Epithelial cell of esophagus (primary cell): Measurements from ENCODE around the gene NCK2.
A peak's percentile ranks its signal among the peaks of the same experiment; 100 is the strongest.

Source experiments
- DNase-seq: peaks from one replicate; pipeline ENCODE4 v3.0.0; 2010; ENCODE audit warnings: low read depth
- H3K4me3 ChIP-seq: 2 replicates; pipeline ENCODE4 v1.5.1; 2011; ENCODE audit warnings: mild to moderate bottlenecking, low read length, control low read depth
- CTCF ChIP-seq: IDR thresholded peaks from 2 replicates; pipeline ENCODE4 v1.5.1; 2011; ENCODE audit warnings: low read depth, mild to moderate bottlenecking, low read length, control low read depth, inconsistent platforms; ENCODE audit not compliant: insufficient read depth; ENCODE audit errors: missing control alignments

NCK2 gene

GRCh38 chr2:105808423-105809096 lies 63.8 kb downstream of the NCK2 start:
- no peak overlapping the region for H3K4me3 ChIP-seq
- no peak for DNase-seq
- TF ChIP-seq CTCF: no peak

- DNase-seq: peak; percentile 53
These were observed 64.4 kb downstream of the NCK2 start for GRCh38 chr2:105809097-105809473.

DNA sequence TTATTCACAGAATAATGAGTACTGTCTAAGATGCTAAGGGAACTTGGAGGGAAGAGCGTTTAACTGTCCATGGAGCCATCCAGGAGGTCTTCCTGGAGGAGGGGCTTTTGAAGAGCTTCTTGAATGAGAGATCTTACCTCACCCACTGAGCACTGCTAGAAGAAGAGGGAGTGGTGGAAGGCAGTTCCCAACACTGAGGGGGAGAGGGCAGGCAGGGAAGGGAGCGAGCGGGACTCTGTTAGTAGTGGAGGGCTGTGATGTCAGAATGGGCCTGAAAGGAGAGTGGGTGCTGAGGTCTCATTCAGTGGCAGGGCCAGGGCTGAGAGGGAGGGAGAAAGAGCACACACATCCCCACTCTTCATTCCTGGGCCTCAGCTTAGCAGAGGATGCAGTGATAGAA lies 65.0 kb downstream of the NCK2 start:
- TF ChIP-seq CTCF: no peak
- no peak overlapping the region for H3K4me3 ChIP-seq
- no peak for DNase-seq

More at GRCh38 chr2:105809097-105809473, 64.4 kb downstream of the NCK2 start:
- no peak for TF ChIP-seq CTCF
- no peak overlapping the region for H3K4me3 ChIP-seq

- H3K4me3 ChIP-seq: no peak overlapping the region
- peak; percentile 83 for DNase-seq
- TF ChIP-seq CTCF: no peak
These were observed 67.7 kb downstream of the NCK2 start for GRCh38 chr2:105812180-105813044.

- TF ChIP-seq CTCF: no peak
- DNase-seq: no peak
- H3K4me3 ChIP-seq: no peak overlapping the region
These were observed 68.3 kb downstream of the NCK2 start for GRCh38 chr2:105813045-105813315.

DNA sequence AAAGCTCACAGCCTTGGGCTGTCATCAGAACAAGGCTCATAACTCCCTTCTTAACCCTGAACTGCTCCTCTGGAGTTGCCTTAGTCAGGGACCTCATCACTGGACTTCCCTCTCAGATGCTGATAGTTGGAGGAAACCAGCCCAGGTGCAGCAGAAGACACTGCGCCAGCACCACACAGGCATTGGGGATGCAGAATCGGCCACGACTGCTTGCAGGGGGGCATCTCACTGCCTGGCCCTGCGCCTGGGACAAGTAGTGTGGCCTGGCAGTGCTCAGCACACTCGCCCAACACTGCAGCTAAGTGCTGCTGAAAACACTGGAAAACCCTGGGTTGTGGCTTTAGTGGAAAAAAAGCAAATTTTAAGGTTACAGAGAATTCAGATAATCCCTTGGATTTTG lies 68.7 kb downstream of the NCK2 start:
- TF ChIP-seq CTCF: no peak
- H3K4me3 ChIP-seq: no peak overlapping the region
- DNase-seq: no peak
